CD4-positive, alpha-beta T cell treated with Interferon gamma for 1 hour (primary cell): ENCODE data around the gene MLLT10.
"Not testable (repeated sequence)": the region's sequence is repeated elsewhere in the genome, so short reads cannot be mapped to it uniquely, and the experiment has no call there.

ENCODE experiments used
- DNase-seq: peaks from one replicate; pipeline ENCODE4 v3.0.0-alpha.2; 2020

MLLT10 gene

GRCh38 chr10:21588159-21588558 is 54.1 kb downstream of the MLLT10 start:
- not testable (repeated sequence) for DNase-seq

GRCh38 chr10:21593986-21594385 is 60.0 kb downstream of the MLLT10 start:
- no peak for DNase-seq

GRCh38 chr10:21599582-21599981 is 65.5 kb downstream of the MLLT10 start:
- no peak for DNase-seq

- DNase-seq, result no peak
Observed at GRCh38 chr10:21600804-21601433, 66.9 kb downstream of the MLLT10 start.

DNA sequence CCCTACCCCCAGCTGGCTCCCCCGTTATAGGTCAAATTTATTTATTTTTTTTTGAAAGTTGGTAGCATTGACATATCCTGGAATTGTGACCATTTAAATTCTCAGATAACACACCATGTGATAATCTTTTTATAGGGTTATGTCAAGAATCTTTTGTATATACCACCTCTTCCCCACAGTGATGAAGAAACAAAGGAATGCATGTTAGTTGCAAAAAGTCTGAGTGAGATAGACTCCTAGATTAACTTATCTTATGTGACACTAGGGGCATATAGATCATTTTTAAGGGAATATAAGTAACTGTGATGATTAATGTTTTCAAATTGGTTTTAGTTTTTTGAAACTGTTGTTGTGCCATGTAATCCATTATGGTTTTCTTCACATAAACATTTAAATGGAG is 68.3 kb downstream of the MLLT10 start:
- DNase-seq, result no peak

- no peak for DNase-seq
Observed at GRCh38 chr10:21603721-21604120, 69.7 kb downstream of the MLLT10 start.

DNA sequence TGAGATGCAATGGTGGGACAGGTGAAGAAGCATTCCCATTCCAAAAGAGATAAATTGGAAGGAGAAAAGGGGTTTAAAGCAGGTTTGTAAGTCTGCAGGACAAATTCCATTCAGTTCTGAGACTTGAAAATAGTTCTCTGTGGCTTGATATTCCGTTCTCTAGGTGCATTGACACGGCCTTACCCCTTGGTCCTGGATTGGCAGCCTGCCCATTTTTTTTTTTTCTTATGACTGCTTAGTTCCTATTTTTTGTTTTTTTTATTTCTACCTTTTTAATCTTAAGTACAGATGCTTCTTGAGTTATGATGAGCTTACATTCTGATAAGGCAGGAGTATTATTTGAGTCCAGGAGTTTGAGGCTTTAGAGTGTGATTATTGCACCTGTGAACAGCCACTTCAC is 70.6 kb downstream of the MLLT10 start:
- DNase-seq, result no peak

DNA sequence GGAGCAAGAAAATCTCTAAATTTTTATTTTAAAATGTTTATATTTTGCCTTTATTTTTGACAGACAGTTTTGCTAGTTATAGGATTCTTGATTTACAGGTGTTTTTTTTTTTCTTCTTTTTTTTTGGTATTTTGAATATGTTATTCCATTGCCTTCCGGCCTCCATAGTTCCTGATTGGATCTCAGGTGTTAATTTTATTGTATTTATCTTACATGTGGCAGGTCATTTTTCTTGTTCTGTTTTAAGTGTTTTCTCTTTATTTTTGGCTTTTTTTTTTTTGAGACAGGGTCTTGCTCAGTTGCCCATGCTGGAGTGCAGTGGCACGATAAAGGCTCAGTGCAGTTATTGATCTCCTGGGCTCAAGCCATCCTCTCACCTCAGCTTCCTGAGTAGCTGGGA is 73.9 kb downstream of the MLLT10 start:
- no peak for DNase-seq

GRCh38 chr10:21614000-21614399 is 80.0 kb downstream of the MLLT10 start:
- no peak for DNase-seq

GRCh38 chr10:21617267-21617666 is 83.2 kb downstream of the MLLT10 start:
- no peak for DNase-seq

- no peak for DNase-seq
Observed at GRCh38 chr10:21623291-21623690, 89.3 kb downstream of the MLLT10 start.

DNA sequence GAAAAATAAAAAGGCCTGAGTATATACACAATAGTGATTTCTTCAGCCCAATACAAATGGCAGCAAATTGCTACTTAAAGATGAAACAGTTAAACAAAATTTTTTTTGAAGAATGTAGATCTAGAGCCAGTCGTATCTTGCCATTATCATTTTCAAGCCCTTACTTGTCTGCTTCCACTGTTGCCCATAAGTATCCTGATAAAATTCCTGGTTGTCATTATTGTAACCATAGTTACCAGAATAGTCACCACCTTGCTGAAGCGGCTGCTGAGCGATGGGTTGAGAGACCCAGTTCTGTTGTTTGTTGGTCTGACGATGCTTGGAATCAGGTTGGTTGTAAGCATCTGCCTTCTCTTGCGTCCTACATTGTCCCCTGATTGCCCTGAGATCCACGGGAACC is 90.4 kb downstream of the MLLT10 start:
- not testable (repeated sequence) for DNase-seq

GRCh38 chr10:21624951-21625350 is 90.9 kb downstream of the MLLT10 start:
- no peak for DNase-seq

DNA sequence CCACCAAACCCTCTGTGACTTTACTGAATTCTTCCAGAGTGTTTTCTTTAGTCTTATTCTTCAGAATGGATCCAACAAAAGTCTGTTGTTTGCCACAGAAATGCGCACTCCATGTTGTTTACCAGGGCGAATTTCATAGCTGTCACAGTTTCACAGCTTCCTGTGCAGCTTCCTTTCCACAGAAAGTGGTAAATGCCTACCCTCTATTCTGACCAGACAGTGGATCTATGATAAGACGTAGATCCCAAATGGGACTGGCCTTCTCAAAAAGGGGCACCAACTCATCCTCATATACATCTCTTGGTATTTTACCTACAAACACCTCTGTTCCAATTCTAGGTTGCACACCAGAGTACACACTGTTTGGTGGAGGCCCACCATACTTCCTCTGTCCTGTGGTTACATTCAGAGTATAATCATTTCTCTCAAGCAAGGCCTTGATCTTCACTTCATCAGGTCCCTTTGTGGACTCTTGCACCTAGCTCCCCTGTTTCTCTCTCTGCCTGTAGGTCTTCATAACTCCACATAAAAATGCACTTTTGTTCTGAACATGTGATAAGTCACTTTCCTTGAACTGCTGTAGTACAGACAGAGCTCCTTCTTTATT is 91.7 kb downstream of the MLLT10 start:
- DNase-seq, result no peak

GRCh38 chr10:21626457-21627161 is 92.6 kb downstream of the MLLT10 start:
- DNase-seq, result no peak

DNA sequence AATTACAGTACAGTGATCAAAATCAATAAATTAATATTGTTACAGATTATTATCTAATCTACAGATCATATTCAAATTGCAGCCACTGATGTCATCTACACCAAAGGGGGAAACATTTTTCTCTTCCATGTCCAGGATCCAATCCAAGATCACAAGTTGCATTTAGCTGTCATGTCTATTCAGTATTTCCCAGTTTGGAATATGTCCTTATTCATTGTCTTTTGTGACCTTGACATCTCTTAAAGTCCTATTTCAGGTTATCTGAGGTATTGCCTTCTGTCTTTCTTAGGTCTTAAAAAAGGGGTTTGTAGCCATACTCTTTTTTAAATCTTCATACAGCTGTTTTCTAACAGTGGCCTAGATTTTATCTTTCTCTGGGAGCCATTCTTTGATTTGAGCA is 93.3 kb downstream of the MLLT10 start:
- DNase-seq, result no peak

- no peak for DNase-seq
Observed at GRCh38 chr10:21628023-21628422, 94.0 kb downstream of the MLLT10 start.

DNA sequence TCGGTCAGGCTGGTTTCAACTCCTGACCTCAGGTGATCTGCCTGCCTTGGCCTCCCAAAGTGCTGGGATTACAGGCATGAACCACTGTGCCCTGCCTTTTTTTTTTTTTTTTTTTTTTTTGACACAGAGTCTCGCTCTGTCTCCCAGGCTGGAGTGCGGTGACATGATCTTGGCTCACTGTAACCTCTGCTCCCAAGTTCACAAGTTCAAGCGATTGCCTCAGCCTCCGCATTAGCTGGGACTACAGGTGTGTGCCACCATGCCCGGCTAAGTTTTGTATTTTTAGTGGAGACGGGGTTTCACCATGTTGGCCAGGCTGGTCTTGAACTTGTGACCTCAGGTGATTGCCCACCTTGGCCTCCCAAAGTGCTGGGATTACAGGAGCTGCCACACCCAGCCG is 94.6 kb downstream of the MLLT10 start:
- not testable (repeated sequence) for DNase-seq

GRCh38 chr10:21634599-21635365 is 100.8 kb downstream of the MLLT10 start:
- no peak for DNase-seq

GRCh38 chr10:21637795-21638194 is 103.8 kb downstream of the MLLT10 start:
- DNase-seq, result no peak

GRCh38 chr10:21638681-21639080 is 104.6 kb downstream of the MLLT10 start:
- DNase-seq, result no peak

GRCh38 chr10:21648040-21648439 is 114.0 kb downstream of the MLLT10 start:
- DNase-seq, result no peak

- DNase-seq, result no peak
Observed at GRCh38 chr10:21649454-21649872, 115.4 kb downstream of the MLLT10 start.

DNA sequence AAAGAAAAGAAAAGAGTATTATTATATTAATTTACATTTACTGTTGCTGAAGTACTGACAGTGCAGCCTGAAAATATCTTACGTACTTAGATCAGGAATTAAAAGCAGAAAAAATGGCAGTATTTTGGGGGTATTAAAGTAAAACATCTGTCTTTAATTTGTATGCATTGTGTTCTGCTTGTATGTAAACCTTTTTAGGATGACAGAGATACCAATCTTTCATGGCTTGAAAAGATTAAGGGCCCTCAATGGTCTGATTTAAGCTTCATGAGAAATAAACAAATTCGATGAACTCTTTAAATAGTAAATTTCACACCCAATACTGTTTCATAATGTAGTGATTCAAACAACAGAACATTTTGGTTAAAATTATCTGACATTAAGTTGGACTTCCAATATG is 116.3 kb downstream of the MLLT10 start:
- DNase-seq, result no peak
